NCI-H2081 (cell line): Measurements from ENCODE around the gene ACTC1.

Experiments used
- DNase-seq, 2 experiments: peaks; one replicate each; lab custom pipeline; 2025; lab: John Stamatoyannopoulos, UW

Gene ACTC1

GRCh38 chr15:34757262-34757661 is 38.1 kb downstream of the ACTC1 start:
- no peak for DNase-seq

DNA sequence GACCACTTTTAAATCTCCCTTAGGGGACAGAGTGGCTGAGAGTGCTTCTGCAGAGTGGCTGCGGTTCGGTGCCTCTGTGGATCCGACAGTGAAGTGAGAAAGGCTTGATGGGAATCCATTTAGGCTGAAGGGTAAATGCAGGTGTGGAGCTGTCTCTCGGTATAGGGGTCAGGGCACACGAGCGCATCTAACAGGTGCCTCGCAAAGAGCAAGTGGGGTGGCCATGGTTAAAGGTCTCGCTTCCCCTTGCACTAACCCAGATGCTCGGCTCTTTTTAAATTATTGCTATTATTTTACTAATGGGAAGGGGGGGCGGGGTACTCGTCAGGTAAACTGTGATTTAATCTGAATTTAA is 40.0 kb downstream of the ACTC1 start:
- no peak for DNase-seq

DNA sequence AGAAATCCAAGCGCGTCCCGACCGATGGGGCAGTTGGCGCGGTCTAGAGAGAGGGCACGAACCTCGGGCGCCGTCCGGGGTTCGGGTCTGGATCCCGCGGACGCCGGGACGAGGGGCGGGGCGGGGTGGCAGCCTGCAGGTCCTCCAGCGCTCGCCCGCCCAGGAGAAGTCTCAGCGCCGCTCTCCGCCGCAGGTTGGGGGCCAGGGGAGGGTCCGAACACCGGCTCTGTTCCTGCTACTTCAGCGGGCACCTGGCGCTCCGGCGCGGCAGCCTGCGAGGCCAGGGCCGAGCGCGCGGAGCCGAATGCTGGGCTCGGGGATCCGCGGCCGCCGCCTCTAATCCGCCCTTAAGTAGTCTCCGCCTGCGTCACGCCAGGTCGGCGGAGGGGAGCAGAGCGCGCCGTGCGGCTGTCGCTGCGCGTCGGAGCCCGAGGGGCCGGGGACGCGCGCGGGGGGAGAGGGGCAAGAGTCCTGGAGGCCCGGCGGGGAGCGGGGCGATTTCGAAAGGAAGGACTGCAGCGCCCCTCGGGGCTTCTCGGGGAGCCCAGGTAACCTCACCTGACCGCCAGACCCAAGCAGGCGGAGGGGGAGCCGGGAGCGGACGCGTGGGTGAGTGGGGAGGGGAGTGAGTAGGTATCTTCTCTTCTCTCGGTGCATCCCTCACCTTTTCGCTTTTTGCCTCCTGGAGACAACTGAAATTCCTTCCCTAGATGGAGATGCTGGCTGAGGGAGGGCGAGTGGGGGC is 40.5 kb downstream of the ACTC1 start, which contains the start of gene GJD2:
GJD2 (minus strand) TSS at position 325 of the 745 bp plus-strand sequence. CDS start 510 bp downstream, outside the sequence.
- peak; percentile 54 to 65 for DNase-seq

DNA sequence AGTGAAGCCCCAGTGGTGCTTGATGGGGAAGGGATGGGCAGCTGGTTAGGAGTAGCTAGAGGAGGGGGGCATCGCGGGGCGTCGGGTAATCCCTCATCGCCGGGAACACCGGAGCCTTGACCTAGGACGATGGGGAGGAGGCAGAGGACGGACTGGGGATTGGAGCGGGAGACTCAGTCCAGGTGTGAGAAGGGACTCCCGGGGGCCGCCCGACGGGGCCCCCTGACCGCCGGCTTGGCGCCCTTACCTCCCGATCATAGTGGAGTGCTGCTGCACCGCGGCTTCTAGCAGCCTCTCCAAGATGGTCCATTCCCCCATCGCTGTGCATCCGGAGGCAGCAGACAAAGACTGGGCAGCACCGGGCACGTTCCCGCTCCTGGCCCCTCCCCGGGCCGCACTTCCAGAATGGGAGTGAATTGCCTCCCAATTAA is 41.2 kb downstream of the ACTC1 start:
- peak in 1 of 2 experiments; percentile 23 for DNase-seq

GRCh38 chr15:34753236-34753894 is 42.0 kb downstream of the ACTC1 start:
- no peak for DNase-seq

GRCh38 chr15:34749691-34750090 is 45.7 kb downstream of the ACTC1 start:
- no peak for DNase-seq
